Endothelial cell of umbilical vein (primary cell): Measurements from ENCODE around the gene PCID2.
"Not testable (repeated sequence)": the region's sequence is repeated elsewhere in the genome, so short reads cannot be mapped to it uniquely, and the experiment has no call there.

ENCODE experiments used
- EZH2 ChIP-seq: IDR thresholded peaks from 2 replicates; pipeline ENCODE4 v1.6.1; 2012; ENCODE audit warnings: borderline replicate concordance, low read depth, mild to moderate bottlenecking, moderate library complexity, low read length, inconsistent platforms; ENCODE audit not compliant: severe bottlenecking
- GATA2 ChIP-seq: IDR thresholded peaks from 2 replicates; pipeline ENCODE4 v1.7.0; 2011; ENCODE audit warnings: low read depth, mild to moderate bottlenecking, moderate library complexity, mixed read lengths, low read length; ENCODE audit not compliant: insufficient read length, insufficient read depth
- JUN ChIP-seq: IDR thresholded peaks from 2 replicates; pipeline ENCODE4 v1.6.1; 2011; ENCODE audit warnings: borderline replicate concordance, low read depth; ENCODE audit not compliant: insufficient read length, insufficient read depth
- POLR2A ChIP-seq: IDR thresholded peaks from 2 replicates; pipeline ENCODE4 v1.6.1; 2012; ENCODE audit warnings: low read depth, mild to moderate bottlenecking, control low read depth, low read length
- POLR2AphosphoS5 ChIP-seq: IDR thresholded peaks from 2 replicates; pipeline ENCODE4 v1.6.1; 2012; ENCODE audit warnings: low read depth, mild to moderate bottlenecking, control low read depth, low read length, moderate library complexity; ENCODE audit not compliant: insufficient read depth
- TF ChIP-seq, protein P1 (sequence below), 2 donors: IDR thresholded peaks; 1 replicate in 1 of 2; 2 replicates in 1 of 2; pipeline ENCODE4 v1.5.1; 2011; ENCODE audit warnings: low read length in 2 of 2, mild to moderate bottlenecking in 2 of 2, moderate library complexity in 2 of 2, control low read depth in 1 of 2, inconsistent platforms in 1 of 2, low read depth in 1 of 2; ENCODE audit not compliant: insufficient read depth in 1 of 2; ENCODE audit errors: extremely low read depth in 1 of 2
- TF ChIP-seq, protein P2 (sequence below): IDR thresholded peaks from 2 replicates; pipeline ENCODE4 v1.6.1; 2011; ENCODE audit not compliant: insufficient read depth, insufficient read length

DNA sequence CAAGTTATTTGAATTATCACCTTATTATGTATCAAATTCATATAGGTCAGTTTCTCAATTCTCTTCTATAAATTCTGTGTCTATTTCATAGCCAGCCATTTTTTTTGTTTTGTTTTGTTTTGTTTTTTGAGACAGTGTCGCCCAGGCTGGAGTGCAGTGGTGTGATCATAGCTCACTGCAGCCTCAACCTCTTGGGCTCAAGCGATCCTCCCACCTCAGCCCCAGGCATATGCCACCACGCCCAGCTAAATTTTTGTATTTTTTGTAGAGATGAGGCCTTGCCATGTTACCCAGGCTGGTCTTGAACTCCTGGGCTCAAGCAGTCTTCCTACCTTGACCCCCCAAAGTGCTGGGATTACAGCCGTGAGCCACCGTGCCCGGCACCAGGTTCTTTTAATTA, 49.4 kb upstream of the PCID2 start:
- TF ChIP-seq, protein P1, sequence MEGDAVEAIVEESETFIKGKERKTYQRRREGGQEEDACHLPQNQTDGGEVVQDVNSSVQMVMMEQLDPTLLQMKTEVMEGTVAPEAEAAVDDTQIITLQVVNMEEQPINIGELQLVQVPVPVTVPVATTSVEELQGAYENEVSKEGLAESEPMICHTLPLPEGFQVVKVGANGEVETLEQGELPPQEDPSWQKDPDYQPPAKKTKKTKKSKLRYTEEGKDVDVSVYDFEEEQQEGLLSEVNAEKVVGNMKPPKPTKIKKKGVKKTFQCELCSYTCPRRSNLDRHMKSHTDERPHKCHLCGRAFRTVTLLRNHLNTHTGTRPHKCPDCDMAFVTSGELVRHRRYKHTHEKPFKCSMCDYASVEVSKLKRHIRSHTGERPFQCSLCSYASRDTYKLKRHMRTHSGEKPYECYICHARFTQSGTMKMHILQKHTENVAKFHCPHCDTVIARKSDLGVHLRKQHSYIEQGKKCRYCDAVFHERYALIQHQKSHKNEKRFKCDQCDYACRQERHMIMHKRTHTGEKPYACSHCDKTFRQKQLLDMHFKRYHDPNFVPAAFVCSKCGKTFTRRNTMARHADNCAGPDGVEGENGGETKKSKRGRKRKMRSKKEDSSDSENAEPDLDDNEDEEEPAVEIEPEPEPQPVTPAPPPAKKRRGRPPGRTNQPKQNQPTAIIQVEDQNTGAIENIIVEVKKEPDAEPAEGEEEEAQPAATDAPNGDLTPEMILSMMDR (IDR thresholded peaks at IDR 0.05; ENCODE audit: extremely low read depth in 1 of 2, insufficient read depth in 1 of 2, low read depth in 1 of 2, low read length in 2 of 2), result not testable (repeated sequence)
- not testable (repeated sequence) for TF ChIP-seq POLR2A, POLR2AphosphoS5, EZH2, JUN, GATA2
- TF ChIP-seq, protein P2, sequence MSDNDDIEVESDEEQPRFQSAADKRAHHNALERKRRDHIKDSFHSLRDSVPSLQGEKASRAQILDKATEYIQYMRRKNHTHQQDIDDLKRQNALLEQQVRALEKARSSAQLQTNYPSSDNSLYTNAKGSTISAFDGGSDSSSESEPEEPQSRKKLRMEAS, result not testable (repeated sequence)
